ENCODE results near the gene LDHB. TPM values are rescaled to one million over a fixed set of nuclear protein-coding genes. Genes with fewer than 3 reads are reported as not detected.

Gene LDHB
- 100 to 1,000 TPM; 299 to 433 (median 374) TPM for total RNA-seq

DNA sequence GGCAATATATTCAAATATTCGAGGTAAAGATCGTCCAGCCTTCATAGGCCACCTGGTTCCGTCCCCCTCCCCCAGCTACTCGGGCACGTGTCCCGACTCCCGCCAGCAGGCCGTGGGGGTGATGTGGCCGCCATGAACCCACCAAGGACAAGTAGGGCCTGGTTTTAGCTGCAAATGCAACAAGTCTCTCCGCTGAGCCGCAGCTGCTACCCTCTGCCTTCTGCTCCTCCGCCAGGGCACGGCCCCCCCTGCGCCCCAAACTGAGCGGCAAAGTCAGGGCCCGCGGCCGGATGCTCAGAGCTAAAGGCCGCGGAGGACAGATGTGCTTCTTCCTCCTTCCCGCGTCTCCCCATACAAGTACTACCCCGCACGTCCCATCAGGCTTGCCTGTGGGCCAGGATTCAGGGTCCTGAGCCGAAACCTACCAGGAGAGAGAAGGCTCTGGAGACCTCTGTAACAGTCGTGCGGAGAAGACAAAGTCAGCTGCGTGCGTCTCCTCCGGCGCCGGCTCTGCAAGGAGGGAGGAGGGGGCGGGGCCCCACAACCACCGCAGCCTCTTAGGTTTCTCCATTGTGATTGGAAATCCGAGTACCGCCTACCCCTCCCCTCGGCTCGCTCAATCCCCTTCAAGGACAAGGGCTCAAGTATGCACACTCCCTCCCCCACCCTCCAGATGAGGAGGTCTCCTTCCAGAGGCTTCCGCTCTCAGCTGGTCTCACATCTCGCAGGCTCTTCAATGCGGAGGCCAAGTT is at the start of gene LDHB:
Gene LDHB (minus strand): TSS at position 517 of the 752 bp plus-strand sequence. CDS start 3,171 bp downstream, outside the sequence.
- Histone ChIP-seq H3K27me3 (no peaks in the 10 kb centered on the region), H3K27ac (replicated peaks in 1 of 4) (peak within 1 kb of the TSS; percentile 95 to 98 (median 95)), H3K4me1 (peaks cover 15 to 44% (median 33%) of the 10 kb centered on the region in 4 donors), H3K36me3 (peaks cover 0 to 23% (median 17%) of the 10 kb centered on the region in 4 donors), H3K9me3 (no peaks in the 10 kb centered on the region), H3K4me3 (peak within 1 kb of the TSS; percentile 83 to 90 (median 88))
- intact Hi-C loops (cut with DNase I) = loop anchor here (5.0 kb wide), 1 partner anchor 155 kb away; the partner anchor contains the start of genes GOLT1B and RECQL
- peak; percentile 98 for DNase-seq (ENCODE audit: extremely low spot score)
- TF ChIP-seq POLR2A (IDR thresholded peaks at IDR 0.05; ENCODE audit: low read depth) = peak; percentile 79
- TF ChIP-seq POLR2AphosphoS5 (IDR thresholded peaks at IDR 0.05) = peak; percentile 90 to 99
- TF ChIP-seq, protein P1, sequence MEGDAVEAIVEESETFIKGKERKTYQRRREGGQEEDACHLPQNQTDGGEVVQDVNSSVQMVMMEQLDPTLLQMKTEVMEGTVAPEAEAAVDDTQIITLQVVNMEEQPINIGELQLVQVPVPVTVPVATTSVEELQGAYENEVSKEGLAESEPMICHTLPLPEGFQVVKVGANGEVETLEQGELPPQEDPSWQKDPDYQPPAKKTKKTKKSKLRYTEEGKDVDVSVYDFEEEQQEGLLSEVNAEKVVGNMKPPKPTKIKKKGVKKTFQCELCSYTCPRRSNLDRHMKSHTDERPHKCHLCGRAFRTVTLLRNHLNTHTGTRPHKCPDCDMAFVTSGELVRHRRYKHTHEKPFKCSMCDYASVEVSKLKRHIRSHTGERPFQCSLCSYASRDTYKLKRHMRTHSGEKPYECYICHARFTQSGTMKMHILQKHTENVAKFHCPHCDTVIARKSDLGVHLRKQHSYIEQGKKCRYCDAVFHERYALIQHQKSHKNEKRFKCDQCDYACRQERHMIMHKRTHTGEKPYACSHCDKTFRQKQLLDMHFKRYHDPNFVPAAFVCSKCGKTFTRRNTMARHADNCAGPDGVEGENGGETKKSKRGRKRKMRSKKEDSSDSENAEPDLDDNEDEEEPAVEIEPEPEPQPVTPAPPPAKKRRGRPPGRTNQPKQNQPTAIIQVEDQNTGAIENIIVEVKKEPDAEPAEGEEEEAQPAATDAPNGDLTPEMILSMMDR (IDR thresholded peaks at IDR 0.05) = no peak
- under 1% methylated on average over 30 of the region's 41 CpGs for WGBS

DNA sequence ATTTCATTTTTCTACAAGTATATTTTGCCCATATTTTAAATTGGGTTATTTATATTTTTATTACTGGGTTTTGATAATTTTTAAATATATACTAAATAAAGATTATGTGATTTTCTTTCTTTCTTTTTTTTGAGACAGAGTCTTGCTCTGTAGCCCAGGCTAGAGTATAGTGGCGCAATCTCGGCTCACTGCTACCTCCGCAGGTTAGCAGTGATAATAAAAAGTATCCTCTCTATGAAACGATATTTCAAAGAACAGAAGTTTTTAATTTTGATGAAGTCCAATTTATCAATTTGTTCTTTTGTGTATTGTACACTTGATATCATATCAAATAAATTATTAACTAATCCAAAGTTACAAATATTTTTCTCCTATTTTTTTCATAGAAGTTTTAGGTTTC is 47.2 kb upstream of the LDHB start:
- no peak overlapping the region for H3K27ac ChIP-seq (replicated peaks in 1 of 4)
- WGBS = 95% methylated on average over 4 of the region's 4 CpGs
- no peak overlapping the region for H3K4me3 ChIP-seq
- no peaks in the 10 kb centered on the region for H3K9me3 ChIP-seq
- peaks cover 0 to 4% (median 0%) of the 10 kb centered on the region in 4 donors for H3K4me1 ChIP-seq
- no peaks in the 10 kb centered on the region for H3K27me3 ChIP-seq
- TF ChIP-seq POLR2A (IDR thresholded peaks at IDR 0.05; ENCODE audit: low read depth) (no peak), EP300 (IDR thresholded peaks at IDR 0.05) (no peak), POLR2AphosphoS5 (IDR thresholded peaks at IDR 0.05) (no peak)
- TF ChIP-seq, protein P1 (IDR thresholded peaks at IDR 0.05) = no peak
- DNase-seq (ENCODE audit: extremely low spot score) = no peak
- intact Hi-C loops (cut with DNase I) = no loop called here
- no peaks in the 10 kb centered on the region for H3K36me3 ChIP-seq

DNA sequence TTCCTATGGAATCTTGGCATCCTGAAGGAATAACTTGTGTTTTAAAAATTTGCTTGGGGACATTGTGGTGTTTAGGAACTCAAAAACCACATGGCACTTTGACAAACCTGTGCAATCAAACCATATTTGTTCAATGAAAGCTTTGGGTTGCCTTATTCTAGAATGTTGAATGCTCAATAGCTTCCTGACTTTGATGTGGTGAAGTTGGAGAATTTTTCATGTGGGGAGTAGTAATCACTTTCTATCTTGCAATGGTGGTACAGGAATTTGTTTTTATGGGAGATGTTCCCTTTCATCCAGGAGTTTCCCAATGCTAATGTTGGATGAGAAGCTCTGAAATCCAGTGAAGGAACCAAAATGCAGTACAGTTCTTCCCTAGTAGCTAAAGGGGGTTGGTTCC is 42.2 kb upstream of the LDHB start:
- Histone ChIP-seq H3K36me3 (no peaks in the 10 kb centered on the region), H3K4me1 (peaks cover 3 to 6% (median 5%) of the 10 kb centered on the region in 4 donors), H3K9me3 (no peaks in the 10 kb centered on the region), H3K27me3 (no peaks in the 10 kb centered on the region), H3K4me3 (no peak overlapping the region), H3K27ac (replicated peaks in 1 of 4) (no peak overlapping the region)
- intact Hi-C loops (cut with DNase I) = loop anchor here (5.0 kb wide), 2 partner anchors 242 to 292 kb away; partner anchors contain the start of gene ABCC9
- no peak for DNase-seq (ENCODE audit: extremely low spot score)
- no peak for TF ChIP-seq EP300 (IDR thresholded peaks at IDR 0.05)
- no peak for TF ChIP-seq POLR2A (IDR thresholded peaks at IDR 0.05; ENCODE audit: low read depth)
- no peak for TF ChIP-seq POLR2AphosphoS5 (IDR thresholded peaks at IDR 0.05)
- TF ChIP-seq, protein P1 (IDR thresholded peaks at IDR 0.05) = no peak

DNA sequence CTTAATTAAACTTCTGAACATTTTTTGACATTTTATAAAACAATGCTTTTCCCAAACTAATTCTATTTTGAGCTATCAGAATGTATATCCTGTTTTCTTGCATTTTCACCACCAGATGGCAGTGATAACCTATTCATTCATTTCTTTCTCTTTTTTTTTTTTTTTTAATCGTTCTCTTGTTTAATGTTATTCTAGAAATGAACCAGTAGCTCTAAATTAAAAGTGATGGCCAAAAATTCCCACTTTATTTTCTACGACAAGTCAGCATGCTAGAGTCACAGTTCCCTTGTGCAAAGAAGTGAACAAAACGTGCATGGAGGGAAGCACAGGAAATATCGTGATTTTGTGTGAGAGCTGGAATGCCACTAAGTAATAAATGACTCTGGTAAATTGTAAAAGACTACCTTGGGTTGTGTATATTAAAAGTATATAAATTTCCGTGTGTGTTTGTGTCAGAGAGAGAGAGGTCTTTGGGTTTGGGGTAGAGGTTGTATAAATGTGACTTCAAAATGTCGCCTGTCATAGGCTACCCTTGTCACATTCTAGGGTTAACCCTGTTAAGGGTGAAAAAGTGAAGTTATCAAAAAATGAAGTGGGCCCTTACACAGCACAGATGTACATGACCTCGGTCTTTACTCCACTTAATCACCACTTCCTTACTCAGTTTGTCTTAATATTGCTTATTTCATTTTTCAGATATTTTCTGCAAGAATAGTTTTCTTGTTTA is 40.4 kb upstream of the LDHB start:
- Histone ChIP-seq H3K27ac (replicated peaks in 1 of 4) (no peak overlapping the region), H3K27me3 (no peaks in the 10 kb centered on the region), H3K4me1 (peaks cover 3 to 6% (median 5%) of the 10 kb centered on the region in 4 donors), H3K36me3 (no peaks in the 10 kb centered on the region), H3K9me3 (no peaks in the 10 kb centered on the region), H3K4me3 (peak overlapping the region in 3 of 4 donors; percentile 11 to 33 (median 14))
- 17% methylated on average over 7 of the region's 7 CpGs for WGBS
- TF ChIP-seq POLR2A (IDR thresholded peaks at IDR 0.05; ENCODE audit: low read depth) = no peak
- no peak for TF ChIP-seq EP300 (IDR thresholded peaks at IDR 0.05)
- TF ChIP-seq, protein P1 (IDR thresholded peaks at IDR 0.05) = peak; percentile 67 to 73 (median 67)
- no peak for TF ChIP-seq POLR2AphosphoS5 (IDR thresholded peaks at IDR 0.05)
- no peak for DNase-seq (ENCODE audit: extremely low spot score)
- intact Hi-C loops (cut with DNase I) = loop anchor here (2.0 to 5.0 kb wide), 3 partner anchors 244 to 319 kb away; partner anchors contain the start of gene ABCC9

All from esophagus muscularis mucosa (tissue), 4 donors.